Ureter (tissue), 1 donor: ENCODE measurements around the gene ABO. TPM values are rescaled to one million over a fixed set of nuclear protein-coding genes. Genes with fewer than 3 reads are reported as not detected.
A peak's percentile ranks its signal among the peaks of the same experiment; 100 is the strongest.
"Not testable (repeated sequence)": the region's sequence is repeated elsewhere in the genome, so short reads cannot be mapped to it uniquely, and the experiment has no call there.

ENCODE experiments used
- DNase-seq: peaks from one replicate; pipeline ENCODE4 v3.0.0-alpha.2; 2020; ENCODE audit warnings: low spot score
- total RNA-seq: library from RNA; stranded (reverse); gene quantifications from one replicate; pipeline ENCODE4 v1.2.4, GENCODE V29; 2023
- donor health status: DM: yes; HTN: yes; CAD: no.

The ABO gene
- total RNA-seq, 1 donor from 2014 or later: 25.4 TPM

- DNase-seq: peak; percentile 35
Observed at GRCh38 chr9:133226219-133227171, 48.5 kb downstream of the ABO start.

- peak; percentile 36 for DNase-seq
Observed at GRCh38 chr9:133225171-133226011, 49.6 kb downstream of the ABO start.

- no peak for DNase-seq
Observed at GRCh38 chr9:133224762-133225161, 50.2 kb downstream of the ABO start.

- peak; percentile 42 for DNase-seq
Observed at GRCh38 chr9:133223159-133223756, 51.7 kb downstream of the ABO start.

DNA sequence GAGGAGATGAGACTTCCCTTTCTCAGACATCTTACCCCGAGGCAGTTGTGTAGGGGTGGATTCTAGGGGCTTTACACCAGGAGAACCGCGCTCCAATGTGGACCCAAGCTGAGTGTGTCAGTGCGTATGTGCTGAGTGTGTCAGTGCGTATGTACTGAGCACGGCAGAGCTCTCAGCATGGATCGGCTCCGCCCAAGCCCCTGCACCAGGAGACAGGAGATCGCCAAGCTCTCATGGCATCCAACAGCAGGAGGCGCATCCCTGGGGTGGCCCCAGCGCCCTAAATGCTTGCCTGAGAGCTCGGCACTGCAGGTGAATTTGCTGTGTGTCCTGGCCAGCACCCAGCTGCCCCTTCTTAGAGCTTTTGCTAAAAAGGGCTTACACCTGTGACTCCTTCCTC is 53.0 kb downstream of the ABO start:
- DNase-seq: peak; percentile 18

DNA sequence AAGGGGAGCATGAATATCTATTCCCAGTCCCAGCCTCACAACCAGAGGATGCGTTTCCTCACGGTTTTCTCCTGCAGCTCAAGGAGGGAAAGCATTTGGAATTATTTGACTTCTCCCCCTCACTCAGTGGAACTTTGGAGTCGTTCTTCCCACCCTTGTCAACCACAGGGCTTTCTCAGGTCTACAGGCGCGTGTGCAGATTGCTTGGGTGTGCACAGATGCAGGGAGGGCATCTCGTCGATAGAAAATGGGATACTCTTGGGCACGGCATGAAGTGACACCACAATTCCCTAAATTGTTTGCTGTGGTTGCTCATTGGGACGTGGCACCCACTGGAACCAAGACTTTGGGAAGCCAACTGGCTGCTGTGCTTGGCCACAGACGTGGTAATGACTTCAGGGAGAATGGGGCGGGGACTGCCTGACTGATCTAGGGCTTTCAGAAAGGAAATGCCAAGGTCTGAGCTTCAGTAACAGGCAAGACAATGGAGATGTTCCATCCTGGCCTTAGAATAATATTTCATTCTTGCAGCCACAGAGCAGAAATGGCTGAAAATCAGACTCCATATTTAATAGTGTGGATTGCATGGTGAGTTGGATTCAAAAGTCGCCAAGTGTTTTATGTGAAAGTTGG is 53.7 kb downstream of the ABO start:
- DNase-seq: peak; percentile 15

DNA sequence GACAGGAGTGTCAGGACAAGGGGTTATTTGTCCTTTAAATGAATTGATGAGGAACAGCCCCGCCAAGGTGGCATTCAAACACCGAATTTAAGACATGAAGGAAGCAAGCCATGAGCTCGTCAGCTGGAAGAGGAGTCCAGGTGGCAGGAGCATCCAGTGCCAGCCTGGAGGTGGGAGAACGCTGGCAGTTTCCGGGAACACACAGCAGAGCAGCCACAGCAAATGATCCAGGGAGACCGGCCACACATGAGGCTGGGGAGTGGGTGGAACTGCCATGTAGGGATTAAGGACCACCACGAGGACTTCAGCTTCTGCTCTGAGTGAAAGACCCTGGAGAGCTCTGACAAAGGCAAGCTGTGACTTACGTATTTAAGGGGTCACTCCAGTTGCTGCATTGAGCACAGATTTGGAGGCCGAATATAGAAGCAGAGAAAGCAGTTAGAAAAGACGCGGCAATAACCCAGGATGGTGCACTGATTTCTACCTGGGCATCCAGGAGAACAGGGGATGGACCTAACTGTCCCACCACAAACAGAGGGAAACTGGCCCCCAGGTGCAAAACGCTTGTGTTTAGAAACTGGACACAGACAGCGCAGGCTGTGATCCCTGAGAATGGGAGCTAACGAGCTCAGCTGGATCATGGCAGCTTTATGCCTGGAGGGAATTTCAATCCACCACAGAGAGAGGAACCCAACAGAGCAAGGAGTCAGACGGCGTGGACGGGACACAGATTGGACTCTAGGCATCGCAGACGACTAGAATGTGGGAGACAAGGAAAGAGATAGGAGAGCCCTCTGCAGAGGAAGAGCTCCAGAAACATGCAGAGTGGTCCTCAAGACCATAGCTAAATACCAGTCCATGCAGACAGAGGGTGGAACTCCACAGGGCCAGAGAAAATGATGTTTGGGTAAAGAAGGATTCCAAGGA is 56.7 kb downstream of the ABO start:
- peak; percentile 32 for DNase-seq

- DNase-seq: not testable (repeated sequence)
Observed at GRCh38 chr9:133217333-133217988, 57.5 kb downstream of the ABO start.

DNA sequence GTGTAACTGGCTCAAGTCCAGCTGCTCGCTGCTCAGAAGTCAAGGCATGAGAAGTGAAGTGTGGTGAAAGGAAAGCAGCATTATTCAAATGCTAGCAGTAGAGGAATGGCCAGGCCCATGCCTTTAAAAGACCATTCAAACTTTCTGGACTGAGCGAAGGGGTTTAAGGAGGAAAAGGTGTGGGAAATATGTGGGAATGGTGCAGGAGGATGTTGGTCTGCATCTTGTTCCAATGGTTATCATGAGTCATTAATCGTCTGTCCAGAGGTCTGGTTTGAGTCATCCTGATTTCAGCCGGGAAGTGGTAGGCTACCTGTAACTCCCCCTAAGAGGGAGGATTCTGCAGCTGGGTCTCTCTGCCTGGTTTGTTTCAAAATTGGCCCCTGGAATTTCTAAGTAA is 60.7 kb downstream of the ABO start:
- DNase-seq: peak; percentile 10

DNA sequence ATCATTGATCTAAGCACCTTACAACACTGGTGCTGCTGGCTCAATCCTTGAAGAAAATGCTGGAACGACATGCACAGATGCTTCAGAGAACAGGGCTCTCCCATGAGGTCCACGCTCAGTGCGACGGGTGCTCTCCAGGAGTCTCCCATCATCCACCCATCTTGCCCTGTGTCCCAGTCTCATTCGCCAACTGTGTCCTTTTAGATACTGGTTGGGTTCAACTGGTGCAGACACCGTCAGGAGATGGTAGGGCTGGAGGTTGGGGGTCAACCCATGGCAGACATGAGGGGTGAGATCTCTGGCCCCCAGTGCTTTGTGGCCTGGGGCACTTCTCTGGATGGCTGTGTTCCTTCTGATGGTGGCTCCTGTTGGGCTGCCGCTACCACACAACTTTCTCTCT is 64.4 kb downstream of the ABO start:
- DNase-seq: peak; percentile 22

DNA sequence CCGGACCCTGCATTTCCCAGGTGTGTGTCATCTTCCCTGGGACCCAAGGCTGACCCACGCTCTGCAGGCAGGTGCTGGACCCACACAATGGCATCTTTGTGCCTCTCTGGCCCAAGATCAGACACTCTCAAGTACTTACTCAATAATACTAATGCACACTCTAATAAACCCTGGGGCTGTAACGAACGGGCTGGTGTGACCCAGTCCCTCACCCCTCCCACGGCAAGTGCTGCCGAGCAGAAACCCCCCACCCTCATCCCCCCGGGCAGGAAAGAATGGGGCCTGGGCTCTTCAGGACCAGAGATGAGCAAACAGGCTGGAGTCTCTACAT is 64.8 kb downstream of the ABO start:
- peak; percentile 24 for DNase-seq

- peak; percentile 38 for DNase-seq
Observed at GRCh38 chr9:133209327-133210201, 65.4 kb downstream of the ABO start.

DNA sequence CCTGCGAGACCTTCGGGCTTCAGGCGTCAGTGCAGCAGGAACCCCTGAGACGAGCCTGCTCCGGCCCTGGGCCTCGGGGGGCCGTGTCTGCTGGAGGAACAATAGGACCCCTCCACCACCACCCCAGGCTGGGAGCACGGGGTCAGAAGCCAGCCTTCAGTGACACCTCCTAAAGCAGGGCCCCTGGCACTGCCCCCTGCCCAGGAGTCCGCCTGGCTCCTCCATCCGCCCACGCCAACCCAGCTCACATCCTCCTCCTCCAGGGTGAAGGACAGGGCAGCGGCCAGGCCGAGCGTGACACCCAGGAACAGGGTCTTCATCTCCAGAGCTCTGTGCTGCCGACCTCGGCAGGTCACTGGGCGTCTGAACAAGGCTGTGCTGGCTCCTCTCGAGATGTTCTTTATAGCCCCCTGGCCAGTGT is 66.1 kb downstream of the ABO start, which contains the start of gene OBP2B:
Gene OBP2B, minus strand, starts transcription at position 371 of the 421 bp plus-strand sequence. Its CDS starts 51 bp downstream, at position 320.
- DNase-seq: peak; percentile 8

- peak; percentile 26 for DNase-seq
Observed at GRCh38 chr9:133208171-133208879, 66.7 kb downstream of the ABO start.

- DNase-seq: peak; percentile 31
Observed at GRCh38 chr9:133207540-133208170, 67.3 kb downstream of the ABO start.

- peak; percentile 24 for DNase-seq
Observed at GRCh38 chr9:133207021-133207531, 67.9 kb downstream of the ABO start.
